ENCODE results near the gene RPP25L.

RPP25L gene

GRCh38 chr9:34654323-34655051 is 42.6 kb upstream of the RPP25L start:
- TF ChIP-seq, protein P1, sequence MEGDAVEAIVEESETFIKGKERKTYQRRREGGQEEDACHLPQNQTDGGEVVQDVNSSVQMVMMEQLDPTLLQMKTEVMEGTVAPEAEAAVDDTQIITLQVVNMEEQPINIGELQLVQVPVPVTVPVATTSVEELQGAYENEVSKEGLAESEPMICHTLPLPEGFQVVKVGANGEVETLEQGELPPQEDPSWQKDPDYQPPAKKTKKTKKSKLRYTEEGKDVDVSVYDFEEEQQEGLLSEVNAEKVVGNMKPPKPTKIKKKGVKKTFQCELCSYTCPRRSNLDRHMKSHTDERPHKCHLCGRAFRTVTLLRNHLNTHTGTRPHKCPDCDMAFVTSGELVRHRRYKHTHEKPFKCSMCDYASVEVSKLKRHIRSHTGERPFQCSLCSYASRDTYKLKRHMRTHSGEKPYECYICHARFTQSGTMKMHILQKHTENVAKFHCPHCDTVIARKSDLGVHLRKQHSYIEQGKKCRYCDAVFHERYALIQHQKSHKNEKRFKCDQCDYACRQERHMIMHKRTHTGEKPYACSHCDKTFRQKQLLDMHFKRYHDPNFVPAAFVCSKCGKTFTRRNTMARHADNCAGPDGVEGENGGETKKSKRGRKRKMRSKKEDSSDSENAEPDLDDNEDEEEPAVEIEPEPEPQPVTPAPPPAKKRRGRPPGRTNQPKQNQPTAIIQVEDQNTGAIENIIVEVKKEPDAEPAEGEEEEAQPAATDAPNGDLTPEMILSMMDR (conservative IDR thresholded peaks at IDR 0.05; ENCODE audit: low read depth) = no peak
- ChIA-PET POLR2A (ENCODE audit: low non-redundant PET) (no interaction called here), CTCF (interaction anchor here (0.6 to 0.9 kb wide), 3 partner anchors 8 to 873 kb away, joined by 4 to 5 read pairs (median 5); partner anchors contain the start of gene GALT)
- peak overlapping the region; percentile 87 for H3K27ac ChIP-seq
- DNase-seq (ENCODE audit: low spot score) = no peak

DNA sequence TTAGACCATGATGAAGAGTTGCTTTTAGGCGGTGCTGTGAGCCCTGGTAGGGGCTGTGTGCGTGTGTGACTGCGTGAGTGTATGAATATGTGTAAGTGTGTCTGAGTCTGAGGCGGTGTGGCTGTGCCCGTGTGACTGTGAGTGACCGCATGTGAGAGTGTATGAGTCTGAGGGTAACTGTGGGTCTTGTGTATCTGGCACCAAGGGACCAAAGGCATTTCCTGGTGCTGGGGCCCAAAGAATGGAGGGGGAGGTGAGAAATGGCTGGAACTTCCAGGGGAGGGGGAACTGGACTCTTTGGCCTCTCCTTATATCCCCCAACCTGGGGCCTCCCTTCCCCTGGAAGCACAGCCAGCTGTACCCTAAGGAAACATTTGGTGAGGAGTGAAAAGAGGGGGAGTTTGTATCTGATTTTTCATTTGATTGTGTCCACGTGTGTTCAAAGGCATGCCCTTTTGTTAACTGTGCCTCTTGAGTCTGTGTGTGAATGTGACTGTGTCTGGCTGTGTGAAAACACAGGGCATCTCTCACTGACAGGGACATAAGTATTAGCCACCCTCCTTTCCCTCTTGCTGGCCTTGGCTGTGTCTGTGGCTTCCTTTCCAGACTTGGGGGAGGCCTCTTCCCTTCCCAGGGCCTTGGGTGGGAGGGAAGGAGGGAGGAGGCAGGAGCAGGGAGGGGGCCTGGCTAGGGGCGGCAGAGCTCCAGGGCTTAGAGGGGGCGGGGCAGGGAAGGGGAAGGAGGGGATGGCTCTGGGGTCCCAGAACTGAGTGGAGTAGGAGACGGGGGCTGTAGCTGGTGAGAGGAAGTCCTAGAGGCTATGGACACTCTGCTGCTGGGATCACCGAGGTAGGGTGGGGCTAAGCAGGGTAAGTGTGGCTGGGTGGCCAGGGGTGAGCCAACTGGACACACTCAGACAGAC is 41.5 kb upstream of the RPP25L start:
- ChIA-PET POLR2A (ENCODE audit: low non-redundant PET) (no interaction called here), CTCF (interaction anchor here (0.6 to 0.9 kb wide), 2 partner anchors 8 to 50 kb away, joined by 4 read pairs; no protein-coding TSS in a partner anchor)
- peak overlapping the region; percentile 87 for H3K27ac ChIP-seq
- DNase-seq (ENCODE audit: low spot score) = no peak
- TF ChIP-seq, protein P1 (conservative IDR thresholded peaks at IDR 0.05; ENCODE audit: low read depth) = no peak

- peak overlapping the region; percentile 87 for H3K27ac ChIP-seq
- ChIA-PET POLR2A (ENCODE audit: low non-redundant PET) (interaction anchor here (0.6 kb wide), 1 partner anchor 15 kb away, joined by 3 read pairs; no protein-coding TSS in a partner anchor), CTCF (no interaction called here)
- TF ChIP-seq, protein P1 (conservative IDR thresholded peaks at IDR 0.05; ENCODE audit: low read depth) = no peak
- no peak for DNase-seq (ENCODE audit: low spot score)
Measured at GRCh38 chr9:34652602-34653000, 40.7 kb upstream of the RPP25L start.

DNA sequence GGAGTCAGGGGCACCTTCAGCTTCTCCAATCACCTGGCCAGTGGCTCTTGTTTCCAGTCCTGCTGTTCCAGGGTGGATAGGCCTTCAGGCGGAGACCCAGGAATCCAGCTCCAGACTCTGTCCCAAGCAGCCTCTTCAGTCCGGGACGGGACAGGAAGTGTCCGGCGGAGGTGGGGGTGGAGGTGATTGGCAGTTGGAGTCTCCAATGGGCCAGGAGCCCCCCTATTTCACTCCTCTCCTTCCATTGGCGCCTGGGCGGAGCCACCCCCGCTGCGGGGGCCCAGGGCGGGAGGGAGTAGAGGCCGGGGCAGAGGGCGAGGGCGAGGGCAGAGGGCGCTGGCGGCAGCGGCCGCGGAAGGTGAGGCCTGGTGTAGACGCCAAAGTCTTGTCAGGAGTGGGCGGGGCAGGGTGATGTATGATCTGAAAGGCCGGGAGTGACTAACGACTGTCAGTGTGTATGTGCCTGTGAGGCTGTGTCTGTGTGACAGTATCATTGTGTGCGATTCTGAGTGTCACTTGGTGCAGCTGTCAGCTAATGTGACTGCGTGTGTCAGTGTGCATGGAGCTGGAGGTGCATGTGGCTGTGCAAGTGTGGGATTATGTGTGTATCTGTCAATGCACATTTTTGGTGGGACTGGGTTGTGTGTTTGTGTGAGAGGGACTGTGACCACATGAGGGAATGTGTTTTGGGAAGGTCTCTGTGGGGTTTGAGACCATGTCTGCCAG is 40.1 kb upstream of the RPP25L start, which contains the start of gene IL11RA:
Gene IL11RA, plus strand, starts transcription at position 310 of the 726 bp plus-strand sequence. CDS start 3,033 bp downstream, outside the sequence.
- H3K27ac ChIP-seq = peak within 1 kb of the TSS; percentile 87
- TF ChIP-seq, protein P1 (conservative IDR thresholded peaks at IDR 0.05; ENCODE audit: low read depth) = no peak
- DNase-seq (ENCODE audit: low spot score) = peak; percentile 94
- ChIA-PET CTCF (interaction anchor here (0.7 kb wide), 1 partner anchor 18 kb away, joined by 3 read pairs; no protein-coding TSS in a partner anchor), POLR2A (ENCODE audit: low non-redundant PET) (interaction anchor here (0.6 to 1.3 kb wide), 3 partner anchors 13 to 15 kb away, joined by 3 to 4 read pairs (median 3); no protein-coding TSS in a partner anchor)

DNA sequence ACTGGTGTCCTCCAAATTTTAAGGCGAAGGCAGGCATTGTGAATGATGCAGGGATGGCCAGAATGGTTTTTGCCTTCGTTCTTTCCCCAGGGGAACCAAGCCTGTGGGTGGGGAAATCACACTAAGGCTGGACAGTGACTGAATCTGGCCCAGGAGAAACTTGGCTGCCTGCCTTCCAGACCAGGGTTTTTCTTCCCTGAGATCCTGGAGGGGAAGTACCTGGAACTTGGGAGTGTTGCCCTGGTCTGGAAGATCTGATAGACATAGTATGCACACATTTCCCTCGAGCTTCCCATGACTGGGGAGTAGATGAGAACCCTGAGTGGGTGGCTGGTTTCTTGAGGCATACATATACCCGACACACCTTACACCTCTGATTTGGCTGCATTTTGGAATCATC is 39.4 kb upstream of the RPP25L start:
- POLR2A ChIA-PET (ENCODE audit: low non-redundant PET) = interaction anchor here (1.3 kb wide), 2 partner anchors 14 kb away, joined by 3 to 4 read pairs; no protein-coding TSS in a partner anchor
- no peak for DNase-seq (ENCODE audit: low spot score)
- CTCF ChIA-PET = interaction anchor here (0.7 kb wide), 1 partner anchor 17 kb away, joined by 3 read pairs; no protein-coding TSS in a partner anchor
- peak overlapping the region; percentile 87 for H3K27ac ChIP-seq
- TF ChIP-seq, protein P1 (conservative IDR thresholded peaks at IDR 0.05; ENCODE audit: low read depth) = no peak
